Glutamatergic neuron (in vitro differentiated cells): ENCODE data around the gene BATF3. TPM values are rescaled to one million over a fixed set of nuclear protein-coding genes. Genes with fewer than 3 reads are reported as not detected.
A peak's percentile ranks its signal among the peaks of the same experiment; 100 is the strongest.
"Not testable (repeated sequence)": the region's sequence is repeated elsewhere in the genome, so short reads cannot be mapped to it uniquely, and the experiment has no call there.

Experiments
- DNase-seq: peaks from one replicate; pipeline ENCODE4 v3.0.0; 2022
- H3K27ac Mint-ChIP-seq: one replicate; pipeline ENCODE4 v1.8.0; 2020; ENCODE audit warnings: mild to moderate bottlenecking, mixed read lengths, inconsistent platforms; ENCODE audit not compliant: unreplicated experiment
- H3K27me3 Mint-ChIP-seq: one replicate; pipeline ENCODE4 v1.8.0; 2020; ENCODE audit warnings: mild to moderate bottlenecking, moderate library complexity, mixed read lengths, inconsistent platforms; ENCODE audit not compliant: unreplicated experiment
- H3K36me3 Mint-ChIP-seq: one replicate; pipeline ENCODE4 v1.8.0; 2020; ENCODE audit warnings: mild to moderate bottlenecking, mixed read lengths, inconsistent platforms; ENCODE audit not compliant: unreplicated experiment
- H3K4me1 Mint-ChIP-seq: one replicate; pipeline ENCODE4 v1.8.0; 2020; ENCODE audit warnings: mild to moderate bottlenecking, low read depth, mixed read lengths, inconsistent platforms; ENCODE audit not compliant: unreplicated experiment
- H3K4me3 Mint-ChIP-seq: one replicate; pipeline ENCODE4 v1.8.0; 2020; ENCODE audit warnings: mild to moderate bottlenecking, mixed read lengths, inconsistent platforms; ENCODE audit not compliant: unreplicated experiment
- H3K9me3 Mint-ChIP-seq: one replicate; pipeline ENCODE4 v1.8.0; 2020; ENCODE audit warnings: mild to moderate bottlenecking, moderate library complexity, mixed read lengths, inconsistent platforms; ENCODE audit not compliant: unreplicated experiment
- CTCF ChIP-seq: fragments of 200-600 bp; sonication (generic); IDR thresholded peaks from one replicate; pipeline ENCODE4 v1.5.0; 2021; ENCODE audit not compliant: partially characterized antibody, unreplicated experiment
- total RNA-seq: library from RNA; stranded (reverse); fragmentation: NEBNext Ultra II Directional; extraction: Animal tissue kit (Norgen Biotek cat#: 25700); gene quantifications from one replicate; pipeline ENCODE4 v1.2.1, GENCODE V29; 2021; ENCODE audit not compliant: unreplicated experiment

BATF3 gene
- total RNA-seq, 1 donor from 2014 or later = 0.56 TPM

GRCh38 chr1:212641956-212642355, 57.7 kb downstream of the BATF3 start:
- no peak overlapping the region for H3K4me3 Mint-ChIP-seq
- H3K27me3 Mint-ChIP-seq = peaks cover 11% of the 10 kb centered on the region
- TF ChIP-seq CTCF = no peak
- no peak for DNase-seq
- no peak overlapping the region for H3K27ac Mint-ChIP-seq
- H3K9me3 Mint-ChIP-seq = peaks cover 11% of the 10 kb centered on the region
- H3K36me3 Mint-ChIP-seq = peaks cover 5% of the 10 kb centered on the region
- peaks cover 16% of the 10 kb centered on the region for H3K4me1 Mint-ChIP-seq

- no peak for DNase-seq
- Mint-ChIP-seq H3K4me1 (peaks cover 7% of the 10 kb centered on the region), H3K9me3 (peaks cover 7% of the 10 kb centered on the region), H3K27ac (no peak overlapping the region), H3K27me3 (peaks cover 8% of the 10 kb centered on the region), H3K4me3 (no peak overlapping the region), H3K36me3 (peaks cover 5% of the 10 kb centered on the region)
- no peak for TF ChIP-seq CTCF
These were observed 59.3 kb downstream of the BATF3 start for GRCh38 chr1:212640223-212640878.

- not testable (repeated sequence) for H3K4me3 Mint-ChIP-seq, H3K36me3 Mint-ChIP-seq, H3K27ac Mint-ChIP-seq, H3K27me3 Mint-ChIP-seq, H3K9me3 Mint-ChIP-seq, H3K4me1 Mint-ChIP-seq, DNase-seq
These were observed 60.1 kb downstream of the BATF3 start for GRCh38 chr1:212639524-212639923.

- peaks cover 3% of the 10 kb centered on the region for H3K9me3 Mint-ChIP-seq
- no peak overlapping the region for H3K27ac Mint-ChIP-seq
- H3K4me3 Mint-ChIP-seq = peak overlapping the region; percentile 46
- peaks cover 4% of the 10 kb centered on the region for H3K4me1 Mint-ChIP-seq
- no peak for TF ChIP-seq CTCF
- H3K27me3 Mint-ChIP-seq = peaks cover 7% of the 10 kb centered on the region
- H3K36me3 Mint-ChIP-seq = peaks cover 11% of the 10 kb centered on the region
- DNase-seq = no peak
These were observed 61.0 kb downstream of the BATF3 start for GRCh38 chr1:212638492-212639151.

- Mint-ChIP-seq H3K9me3 (peaks cover 3% of the 10 kb centered on the region), H3K4me1 (peaks cover 4% of the 10 kb centered on the region), H3K27ac (no peak overlapping the region), H3K27me3 (peaks cover 7% of the 10 kb centered on the region), H3K36me3 (peaks cover 5% of the 10 kb centered on the region), H3K4me3 (no peak overlapping the region)
- DNase-seq = no peak
- no peak for TF ChIP-seq CTCF
These were observed 61.7 kb downstream of the BATF3 start for GRCh38 chr1:212637902-212638301.

Other genes starting within 250 kb of the BATF3 start
- 35.3 TPM for gene ATF3, start 91.1 kb downstream of the BATF3 start, total RNA-seq
- gene NSL1, start 91.9 kb upstream of the BATF3 start, total RNA-seq = 35.0 TPM
- 15.8 TPM for gene TATDN3, start 92.1 kb upstream of the BATF3 start, total RNA-seq
- gene SPATA45, start 147.8 kb upstream of the BATF3 start, total RNA-seq = not detected
- gene FLVCR1, start 158.4 kb upstream of the BATF3 start, total RNA-seq = 33.4 TPM